ENCODE results near the gene AEN.
"Not testable (repeated sequence)": the region's sequence is repeated elsewhere in the genome, so short reads cannot be mapped to it uniquely, and the experiment has no call there.

Gene AEN

DNA sequence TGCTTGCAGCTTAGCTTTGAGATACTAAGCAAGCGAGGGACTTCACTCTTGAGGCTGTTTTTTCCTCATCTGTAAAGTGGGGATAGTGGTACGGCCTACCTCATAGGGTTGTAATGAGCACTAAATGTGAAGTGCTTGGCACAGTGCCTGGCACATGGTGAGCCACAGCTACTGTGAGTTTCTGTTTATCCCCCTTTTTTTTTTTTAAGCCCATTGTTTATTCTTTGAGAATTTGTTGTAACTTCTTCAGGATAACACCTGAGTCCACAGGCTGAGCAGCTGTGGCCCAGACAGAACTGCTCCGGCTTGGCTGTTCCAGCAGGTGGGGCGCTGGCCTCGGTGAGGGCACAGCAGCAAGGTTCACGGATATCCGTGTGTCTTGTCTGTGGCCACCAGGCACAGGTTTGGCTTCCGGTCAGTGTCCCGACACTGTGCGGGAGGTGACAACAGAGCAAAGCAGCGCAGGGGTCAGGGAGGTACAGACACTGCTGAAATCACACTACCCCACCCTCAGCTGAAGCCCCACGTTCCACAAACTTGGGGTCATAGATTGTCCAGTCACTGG lies 10.4 kb downstream of the AEN start:
- no peak for DNase-seq

DNA sequence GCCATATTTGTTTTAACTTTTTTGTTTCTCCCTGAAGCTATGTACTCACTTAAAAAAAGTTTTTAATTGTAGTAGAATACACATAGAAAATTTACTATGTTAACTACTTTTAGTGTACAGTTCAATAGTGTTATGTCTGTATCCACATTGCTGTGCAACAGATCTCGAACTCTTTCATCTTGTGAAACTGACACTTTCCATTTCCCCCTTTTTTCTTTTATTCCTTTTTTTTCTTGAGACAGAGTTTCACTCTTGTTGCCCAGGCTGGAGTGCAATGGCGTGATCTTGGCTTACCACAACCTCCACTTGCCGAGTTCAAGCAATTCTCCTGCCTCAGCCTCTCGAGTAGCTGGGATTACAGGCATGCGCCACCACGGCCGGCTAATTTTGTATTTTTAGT lies 11.7 kb downstream of the AEN start:
- not testable (repeated sequence) for DNase-seq

DNA sequence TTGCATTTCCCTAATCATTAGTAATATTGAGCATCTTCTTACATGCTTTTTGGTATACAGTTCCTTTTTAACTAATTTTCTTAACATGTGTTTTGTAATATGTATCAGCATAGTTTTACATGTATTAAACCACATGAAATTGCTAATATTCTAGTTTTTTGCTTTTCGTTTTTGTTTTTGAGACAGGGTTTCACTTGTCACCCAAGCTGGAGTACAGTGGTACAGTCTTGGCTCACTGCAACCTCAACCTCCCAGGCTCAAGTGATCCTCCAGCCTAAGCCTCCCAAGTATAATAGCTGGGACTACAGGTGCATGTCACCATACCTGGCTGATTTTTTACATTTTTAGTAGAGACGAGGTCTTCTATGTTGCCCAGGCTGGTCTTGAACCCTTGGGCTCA lies 13.3 kb downstream of the AEN start:
- no peak for DNase-seq

DNA sequence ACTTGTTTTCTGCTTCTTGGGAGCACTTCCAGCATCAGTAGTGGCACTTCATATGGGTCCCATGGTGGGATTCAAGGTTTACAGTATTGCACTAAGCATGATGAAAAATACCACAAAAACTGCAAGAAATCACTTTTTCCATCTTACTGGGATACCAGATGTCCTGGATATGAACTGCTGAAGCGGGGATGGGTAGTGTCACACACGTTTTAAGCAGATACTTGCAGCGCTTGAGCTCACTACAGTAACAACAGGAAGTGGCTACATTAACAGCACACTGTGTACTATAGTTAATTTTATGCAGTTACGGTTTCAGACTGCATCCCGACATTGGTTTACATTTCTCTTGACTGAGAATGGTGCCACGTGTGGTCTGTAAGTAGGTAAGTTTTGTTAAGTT lies 14.2 kb downstream of the AEN start:
- peak; percentile 39 for DNase-seq

DNA sequence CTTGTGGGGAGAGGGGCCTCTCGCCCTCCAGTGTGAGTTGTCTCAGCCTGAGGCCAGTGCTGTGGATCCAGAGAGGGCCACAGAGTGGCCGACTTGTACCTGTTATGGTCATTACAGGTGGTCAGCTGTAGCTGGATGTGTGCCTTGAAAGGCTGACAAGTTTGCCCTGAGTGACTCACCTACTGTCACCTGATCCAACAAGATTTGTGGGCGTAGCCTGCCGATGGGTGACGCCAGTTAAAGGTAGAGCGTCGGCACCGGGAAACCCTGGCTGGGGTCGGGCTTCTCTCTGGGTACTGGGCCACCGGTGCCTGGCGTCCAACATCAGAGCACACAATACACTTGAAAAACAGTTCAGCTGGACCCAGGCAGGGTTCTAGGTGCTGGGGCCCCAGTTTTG lies 14.9 kb downstream of the AEN start:
- DNase-seq = peak; percentile 84

DNA sequence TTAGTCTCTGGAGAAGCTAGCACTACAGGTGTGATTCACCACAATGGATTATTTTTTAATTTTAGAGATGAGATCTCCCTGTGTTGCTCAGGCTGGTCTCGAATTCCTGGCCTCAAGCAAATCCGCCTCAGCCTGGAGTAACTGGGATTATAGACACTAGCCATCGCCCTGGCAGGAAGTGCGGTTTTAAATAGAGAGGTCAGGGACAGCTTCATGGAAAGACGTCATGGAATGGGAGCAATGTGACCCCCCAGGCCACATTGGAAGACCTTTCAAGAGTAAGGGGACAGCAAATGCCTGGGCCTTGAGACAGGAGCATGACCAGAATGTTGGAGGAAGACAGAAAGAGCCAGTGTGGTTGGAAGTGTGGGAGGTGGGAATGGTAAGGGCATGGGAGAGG lies 15.5 kb downstream of the AEN start:
- no peak for DNase-seq

DNA sequence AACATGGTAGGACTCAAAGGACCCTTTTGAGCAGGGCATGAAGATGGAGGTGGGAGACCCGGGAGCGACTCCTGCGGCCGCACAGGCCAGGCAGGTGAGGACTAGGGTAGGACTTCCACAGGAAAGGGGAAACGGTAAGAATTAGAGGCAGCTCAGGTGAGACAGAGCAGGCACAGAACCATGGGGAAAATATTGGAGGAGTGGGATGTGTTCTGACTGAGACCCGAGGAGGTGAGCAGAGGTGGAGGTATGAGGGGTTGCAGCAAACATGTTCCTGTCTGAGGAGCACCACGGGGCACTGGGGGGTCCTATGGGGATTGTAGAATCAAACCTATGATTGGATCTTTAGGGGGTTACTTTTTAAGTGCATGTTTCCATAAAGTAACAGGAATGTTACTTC lies 16.3 kb downstream of the AEN start:
- DNase-seq = no peak

DNA sequence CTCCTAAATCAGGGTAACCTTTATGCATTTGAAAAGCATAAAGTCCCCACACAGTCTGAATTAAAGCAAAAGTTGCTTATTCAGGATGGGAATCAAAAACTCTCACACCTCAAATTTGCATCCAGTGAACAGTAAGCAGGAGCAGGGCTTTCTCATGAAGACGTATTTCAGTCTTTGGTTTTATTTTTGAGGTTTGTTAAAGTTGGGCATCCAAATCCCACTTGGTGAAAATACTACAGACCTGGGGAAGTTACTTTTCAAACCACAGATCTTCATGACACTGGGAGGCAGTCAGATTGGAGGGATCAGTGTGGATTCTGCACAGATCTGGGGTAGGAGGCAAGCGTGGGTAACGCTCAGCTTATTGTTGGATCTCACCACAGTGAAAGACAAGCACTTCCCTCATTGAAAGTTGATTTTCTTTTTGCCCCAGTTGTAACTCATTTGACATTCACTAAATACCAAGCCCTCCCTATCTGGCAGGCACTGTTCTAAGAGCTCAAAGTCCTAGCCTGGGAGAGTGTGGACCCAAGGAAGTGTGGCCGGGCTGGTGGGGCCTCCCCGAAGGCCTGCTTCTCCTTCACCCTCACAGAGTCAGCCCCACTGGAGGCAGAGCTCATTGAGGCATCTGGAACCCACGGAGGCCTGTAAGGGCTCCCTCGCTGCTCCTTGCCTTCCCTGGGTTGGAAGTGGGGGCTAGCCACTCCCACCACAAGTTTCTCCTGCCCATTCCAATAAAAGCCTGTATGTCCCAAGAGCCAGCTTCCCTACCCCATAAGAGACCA lies 16.9 kb downstream of the AEN start:
- DNase-seq = no peak

DNA sequence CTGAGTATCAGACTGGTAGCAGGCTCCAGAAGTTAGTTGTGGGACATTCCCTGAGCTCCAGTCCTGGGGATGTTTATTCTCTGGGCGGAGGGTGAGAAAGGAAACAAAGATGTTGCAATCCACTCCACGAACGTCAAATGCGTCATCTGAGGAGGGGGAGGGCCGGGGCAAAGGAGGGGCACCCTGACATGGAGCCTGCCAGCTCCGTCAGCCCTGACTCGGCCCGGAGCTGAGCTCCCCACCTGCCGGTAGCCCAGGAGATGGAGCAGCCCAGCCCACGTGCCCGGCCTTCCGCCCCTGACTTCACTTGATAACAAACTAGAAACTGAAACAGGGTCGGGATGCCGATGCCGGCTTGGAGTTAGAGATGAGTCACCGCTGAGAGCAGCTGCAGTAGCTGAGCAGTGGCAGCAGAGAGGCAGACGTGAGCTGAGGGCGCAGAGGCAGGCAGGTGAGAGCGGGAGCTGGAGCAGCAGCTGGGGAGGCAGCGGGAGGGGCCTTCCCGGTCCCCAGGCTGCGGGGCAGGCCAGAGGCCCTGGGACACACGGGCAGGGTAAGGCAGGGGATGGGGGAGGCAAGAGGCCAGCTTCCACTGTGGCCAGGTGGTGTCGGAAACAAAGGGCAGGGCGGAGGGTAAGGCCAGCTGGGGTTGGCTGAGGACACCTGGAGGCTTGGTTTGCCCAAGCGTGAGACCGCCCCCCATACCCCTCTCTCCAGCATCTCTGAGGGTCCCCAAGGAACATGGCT lies 17.7 kb downstream of the AEN start, which contains the start of gene ISG20:
TSS of gene ISG20 (plus strand) at position 391 of the 747 bp plus-strand sequence. CDS start at position 742, 351 bp downstream.
- peak; percentile 97 for DNase-seq

DNA sequence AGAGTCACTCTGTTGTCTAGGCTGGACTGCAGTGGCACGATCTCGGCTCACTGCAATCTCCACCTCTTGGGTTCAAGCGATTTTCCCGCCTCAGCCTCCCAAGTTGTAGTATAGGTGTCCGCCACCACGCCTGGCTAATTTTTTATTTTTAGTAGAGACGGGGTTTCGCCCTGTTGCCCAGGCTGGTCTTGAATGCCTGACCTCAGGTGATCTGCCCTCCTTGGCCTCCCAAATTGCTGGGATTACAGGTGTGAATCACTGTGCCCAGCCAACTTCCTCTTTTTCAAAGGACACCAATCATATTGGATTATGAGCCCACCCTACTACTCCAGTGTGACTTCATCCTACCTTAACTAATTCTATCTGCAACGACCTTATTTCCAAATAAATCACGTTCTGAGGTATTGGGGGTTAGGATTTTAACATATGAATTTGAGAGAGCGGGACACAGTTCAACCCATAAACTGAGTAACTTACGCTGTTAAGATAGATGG lies 20.9 kb downstream of the AEN start:
- DNase-seq = no peak

DNA sequence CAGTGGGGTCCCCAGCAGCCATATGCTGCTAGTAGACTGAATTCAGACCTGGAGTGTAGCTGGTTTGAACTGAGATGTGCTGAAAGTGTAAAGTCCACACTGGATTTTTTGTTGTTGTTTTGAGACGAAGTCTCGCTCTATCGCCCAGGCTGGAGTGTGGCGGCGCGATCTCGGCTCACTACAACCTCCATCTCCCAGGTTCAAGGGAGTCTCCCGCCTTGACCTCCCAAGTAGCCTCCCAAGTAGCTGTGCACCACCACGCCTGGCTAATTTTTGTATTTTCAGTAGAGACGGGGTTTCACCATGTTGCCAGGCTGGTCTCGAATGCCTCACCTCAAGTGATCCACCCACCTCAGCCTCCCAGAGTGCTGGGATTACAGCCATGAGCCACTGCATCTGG lies 21.4 kb downstream of the AEN start:
- not testable (repeated sequence) for DNase-seq

DNA sequence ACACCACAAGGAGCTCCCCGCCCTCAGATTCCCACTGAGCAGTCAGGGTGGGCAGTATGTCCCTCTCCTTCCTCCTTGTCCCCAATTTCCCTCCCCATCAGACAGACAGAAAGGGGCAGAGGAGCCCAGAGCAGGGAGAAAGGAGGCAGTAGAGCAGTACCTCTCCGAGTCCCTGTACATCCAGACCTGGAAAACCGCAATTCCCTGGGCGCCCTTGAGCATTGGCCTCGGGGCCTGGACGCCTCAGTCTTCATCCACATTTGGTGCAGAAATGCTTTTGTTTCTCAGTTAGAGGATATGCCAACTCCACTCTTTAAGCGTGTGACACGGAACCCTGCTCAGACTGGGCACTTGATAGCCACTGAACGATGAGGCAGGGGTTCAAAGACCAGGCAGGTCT lies 23.6 kb downstream of the AEN start:
- no peak for DNase-seq

DNA sequence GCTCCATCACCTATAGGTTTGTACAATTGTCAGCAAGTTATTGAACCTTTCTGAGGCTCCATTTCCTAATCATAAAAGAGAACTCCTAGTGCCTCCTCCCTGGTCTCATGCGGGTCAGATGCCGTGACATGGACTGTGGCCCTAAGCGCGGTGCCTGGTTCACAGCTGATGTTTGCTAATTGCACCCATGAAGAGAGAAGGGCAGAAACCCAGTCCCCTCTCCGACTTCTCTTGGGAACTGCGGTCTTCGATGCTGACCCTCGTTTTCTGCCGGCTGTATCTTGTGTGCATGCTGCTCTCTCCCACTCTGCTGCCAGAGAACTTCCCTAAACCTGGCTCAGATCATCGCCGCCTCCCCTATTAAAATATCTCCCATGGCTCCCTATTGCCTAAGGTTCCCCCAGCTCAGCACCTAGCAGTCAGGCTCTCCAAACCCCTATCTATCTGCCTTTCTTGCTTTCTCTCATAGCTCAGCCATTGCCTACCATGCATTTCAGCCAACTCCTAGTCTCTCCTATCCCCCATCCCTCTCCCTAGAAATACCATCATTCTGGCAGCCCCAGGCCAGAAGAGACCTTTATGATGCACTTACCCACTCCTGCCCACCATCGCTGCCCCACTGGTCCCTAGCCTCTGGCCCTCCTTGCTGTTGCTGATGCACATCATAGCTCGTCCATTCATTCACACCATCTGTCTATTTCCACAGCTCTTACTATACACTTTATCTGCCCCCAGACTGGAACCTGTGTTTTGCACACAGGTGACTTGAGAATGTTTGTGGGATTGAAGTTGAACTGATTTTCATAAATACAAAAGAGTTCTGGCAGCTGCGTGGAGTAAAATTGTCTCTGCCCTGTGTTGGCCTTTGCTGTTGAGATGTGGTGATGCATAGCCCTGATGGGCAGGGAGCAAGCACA lies 24.3 kb downstream of the AEN start:
- no peak for DNase-seq

DNA sequence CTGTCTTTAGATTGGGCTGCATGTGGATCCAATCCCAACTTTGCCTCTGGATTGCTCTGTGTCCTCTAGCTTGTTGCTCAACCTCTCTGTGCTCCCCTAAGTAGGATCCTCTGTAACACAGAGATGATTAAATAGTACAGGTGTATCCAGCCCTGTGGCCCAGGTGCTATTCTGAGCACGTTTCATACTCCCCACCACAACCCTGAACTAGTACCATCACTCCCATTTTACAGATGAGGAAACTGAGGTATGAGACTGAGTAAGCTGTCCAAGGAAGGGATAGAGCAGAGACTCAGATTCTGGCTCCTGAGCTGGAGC lies 24.9 kb downstream of the AEN start:
- no peak for DNase-seq

DNA sequence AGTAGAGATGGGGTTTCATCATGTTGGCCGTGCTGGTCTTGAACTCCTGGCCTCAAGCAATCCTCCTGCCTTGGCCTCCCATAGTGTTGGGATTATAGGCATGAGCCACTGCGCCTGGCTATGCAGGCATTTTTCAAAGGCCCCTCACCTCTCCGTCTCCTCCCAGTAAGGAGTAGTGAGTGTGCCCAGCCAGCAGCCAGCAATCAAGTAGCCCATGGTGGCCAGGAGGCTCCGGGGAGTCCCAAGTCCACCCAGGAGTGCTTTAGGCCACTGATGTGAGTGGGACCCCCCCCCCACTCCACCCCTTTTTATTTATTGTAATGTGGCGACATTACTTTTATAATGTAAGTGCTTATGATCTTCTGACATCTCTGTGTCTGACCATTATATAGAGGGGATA lies 25.8 kb downstream of the AEN start:
- no peak for DNase-seq

DNA sequence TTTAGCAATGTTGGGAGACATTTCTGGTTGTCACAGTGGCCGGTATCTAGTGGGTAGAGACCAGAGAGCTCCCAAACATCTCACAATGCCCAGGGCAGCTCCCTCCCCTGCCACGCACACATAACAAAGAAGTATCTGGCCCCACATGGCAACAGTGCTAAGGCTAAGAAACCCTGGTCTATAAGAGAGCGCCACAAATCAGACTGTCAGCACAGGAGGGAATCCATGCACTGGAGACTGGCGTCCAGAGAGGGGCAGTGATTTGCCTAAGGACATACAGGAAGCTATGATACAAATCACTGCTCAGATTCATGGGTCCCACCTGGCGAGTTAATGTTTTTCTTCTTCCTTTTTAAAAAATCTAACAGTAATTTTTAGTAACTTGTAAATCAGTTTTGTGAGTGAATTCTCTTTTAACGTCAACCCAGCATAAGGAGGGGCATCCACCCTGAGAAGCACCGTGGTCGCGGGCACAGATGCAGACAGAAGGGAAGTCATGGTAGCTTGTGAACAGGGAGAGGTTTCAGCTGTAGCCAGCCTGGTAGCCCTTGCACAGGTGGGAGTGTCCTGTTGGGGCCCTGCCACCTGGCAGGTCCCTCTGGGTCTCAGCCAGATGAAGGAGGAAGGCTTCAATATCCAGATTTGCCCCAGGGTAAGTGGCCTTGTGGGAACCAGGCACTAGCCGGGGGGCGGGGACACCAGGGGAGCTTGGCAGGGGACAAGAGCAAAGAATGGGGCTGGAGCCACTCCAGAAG lies 26.4 kb downstream of the AEN start:
- no peak for DNase-seq

DNA sequence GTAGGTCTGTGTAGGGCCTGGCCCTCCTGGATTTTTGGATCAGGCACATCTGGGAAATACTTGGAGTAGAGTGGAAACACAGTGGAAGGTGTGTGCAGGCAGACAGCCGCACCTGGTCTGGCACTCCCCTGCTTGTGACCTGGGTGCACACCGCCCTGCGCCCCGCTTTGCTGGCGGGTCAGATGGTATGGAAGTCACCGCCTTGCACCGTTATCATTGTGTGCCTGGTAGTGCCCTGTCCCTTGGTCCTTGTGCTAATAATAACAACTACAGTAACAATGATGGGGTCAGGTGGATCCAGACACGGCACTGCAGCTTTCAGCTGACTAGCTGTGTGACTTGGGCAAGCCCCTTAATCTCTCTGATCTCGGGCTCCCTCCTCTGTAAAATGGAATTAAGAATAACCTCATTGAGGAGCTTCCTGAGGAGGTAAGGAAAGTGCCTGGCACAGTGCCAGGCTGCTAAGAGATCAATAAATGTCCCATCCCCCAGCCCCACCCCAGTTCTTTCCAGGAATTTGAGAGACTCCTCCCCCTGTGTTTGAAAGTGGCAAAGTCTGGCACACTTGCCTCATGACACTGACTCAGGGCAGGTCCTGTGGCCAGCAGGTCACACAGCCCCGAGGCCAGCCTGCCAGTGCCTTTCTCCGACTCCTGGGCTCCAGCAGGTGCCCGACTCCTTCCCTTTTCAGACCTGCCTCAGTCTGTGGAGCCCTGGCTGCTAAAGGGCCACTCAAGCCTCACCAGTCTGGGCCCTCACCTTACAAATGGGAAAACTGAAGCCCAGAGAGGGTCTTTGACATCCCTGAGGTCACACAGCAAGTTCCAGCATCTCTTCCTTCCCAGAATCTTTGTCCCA lies 27.4 kb downstream of the AEN start:
- DNase-seq = no peak

DNA sequence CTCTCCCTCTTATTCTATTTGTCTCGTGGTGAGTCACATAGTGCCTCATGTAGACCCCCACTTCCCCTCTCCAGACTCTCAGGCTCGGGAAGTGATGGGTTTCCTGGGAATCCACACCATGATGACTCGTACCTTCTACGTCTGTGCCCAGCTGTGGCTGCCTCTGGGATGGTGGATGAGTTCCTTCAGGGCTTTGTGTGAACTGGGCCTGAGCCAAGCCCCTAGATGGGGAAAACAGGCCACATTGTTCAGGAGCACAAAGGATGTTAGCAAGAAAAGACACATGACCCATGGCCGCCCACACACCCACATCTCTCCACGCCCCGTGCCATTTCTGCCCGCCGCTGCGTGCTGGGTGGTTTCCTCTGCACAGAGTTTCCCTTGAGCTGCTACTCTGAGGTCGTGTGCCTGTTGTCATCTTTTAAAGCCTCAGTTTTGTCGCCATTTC lies 28.2 kb downstream of the AEN start:
- no peak for DNase-seq

DNA sequence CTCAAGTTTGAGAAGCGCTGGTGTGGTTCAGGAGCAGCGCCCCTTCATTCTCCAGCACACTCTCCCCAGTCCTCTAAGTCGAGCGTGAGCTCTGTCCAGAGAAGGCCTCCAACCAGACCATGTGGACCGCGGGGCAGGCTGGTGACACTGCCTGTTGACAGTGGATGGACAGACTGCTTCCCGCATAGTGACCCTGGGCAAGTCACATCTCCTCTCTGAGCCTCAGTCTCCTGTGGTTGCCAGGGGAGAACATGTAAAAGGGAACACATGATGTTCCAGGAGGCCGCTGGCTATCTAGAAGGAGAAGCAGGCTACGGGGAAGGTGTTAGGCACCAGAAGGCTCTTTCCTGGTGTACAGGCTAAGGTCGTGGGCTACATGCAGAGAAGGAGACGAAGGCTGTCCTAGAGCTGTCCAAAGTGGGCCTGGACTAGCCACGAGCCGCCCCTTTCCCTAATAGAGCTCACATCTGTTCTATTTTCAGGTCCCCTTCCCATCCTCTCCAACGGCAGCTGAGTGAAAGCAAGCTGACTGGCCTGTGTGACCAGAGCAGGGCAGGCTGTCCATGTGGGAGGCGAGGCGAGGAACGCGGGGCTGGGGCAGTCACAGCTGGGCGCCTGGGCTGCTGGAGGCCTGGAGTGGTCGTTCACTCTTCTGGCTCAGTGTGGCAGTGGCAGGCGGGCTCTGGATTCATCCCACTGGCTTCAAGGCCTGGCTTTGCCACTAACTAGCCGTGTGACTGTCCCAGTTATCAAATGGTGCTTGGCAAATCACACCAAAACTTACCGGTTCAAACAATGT lies 28.8 kb downstream of the AEN start:
- no peak for DNase-seq

DNA sequence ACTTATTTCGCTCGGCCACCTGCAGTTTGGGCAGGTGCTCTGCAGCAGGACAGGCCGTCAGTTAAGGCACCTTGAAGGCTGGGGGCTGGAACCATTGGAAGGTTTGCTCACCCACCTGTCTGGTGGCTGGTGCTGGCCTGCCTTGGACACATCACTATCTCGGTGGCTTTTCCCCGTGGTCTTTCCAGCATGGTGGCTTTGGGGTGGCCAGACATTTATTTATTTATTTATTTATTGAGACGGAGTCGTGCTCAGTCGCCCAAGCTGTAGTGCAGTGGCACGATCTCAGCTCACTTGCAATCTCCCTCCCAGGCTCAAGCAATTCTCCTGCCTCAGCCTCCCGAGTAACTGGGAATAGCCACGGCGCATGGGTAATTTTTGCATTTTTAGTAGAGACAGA lies 29.4 kb downstream of the AEN start:
- no peak for DNase-seq

Measured in effector CD4-positive, alpha-beta T cell (primary cell).